ENCODE data around the gene CES5A. TPM values are rescaled to one million over a fixed set of nuclear protein-coding genes. Genes with fewer than 3 reads are reported as not detected.
A peak's percentile ranks its signal among the peaks of the same experiment; 100 is the strongest.

CES5A gene
- polyA plus RNA-seq, 3 donors: not detected

DNA sequence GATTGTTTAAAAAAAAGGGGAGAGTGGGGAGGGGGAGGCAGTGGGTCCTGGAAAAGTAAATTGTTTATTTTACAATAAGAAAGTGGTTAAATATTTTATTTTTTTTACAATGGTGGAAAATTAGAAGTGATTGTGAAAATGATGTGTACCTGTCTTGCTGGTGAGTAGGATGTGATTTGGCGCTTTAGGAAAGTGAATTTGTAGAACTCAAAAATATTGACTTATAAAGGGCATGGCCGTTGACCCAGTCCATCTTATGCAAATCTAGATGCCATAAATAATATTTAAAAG, 32.1 kb downstream of the CES5A start:
- Mint-ChIP-seq H3K36me3 (no peaks in the 10 kb centered on the region), H3K9me3 (no peaks in the 10 kb centered on the region), H3K4me3 (no peak overlapping the region), H3K27ac (no peak overlapping the region), H3K27me3 (ENCODE audit: low read depth in 3 of 3) (peaks cover 13 to 19% (median 14%) of the 10 kb centered on the region in 3 donors), H3K4me1 (peaks cover 35% of the 10 kb centered on the region)
- Histone ChIP-seq H3K4me1 (ENCODE audit: control insufficient read depth in 1 of 2, insufficient read depth in 2 of 2, low read length in 2 of 2) (peaks cover 19 to 42% of the 10 kb centered on the region in 2 donors), H4K20me1 (ENCODE audit: insufficient read depth, low read length) (no peaks in the 10 kb centered on the region), H3K27me3 (ENCODE audit: control insufficient read depth in 2 of 2, insufficient read depth in 2 of 2, low read length in 2 of 2) (no peaks in the 10 kb centered on the region), H3K4me3 (replicated peaks in 1 of 3; ENCODE audit: low read depth in 2 of 3, low read length in 3 of 3) (no peak overlapping the region), H3K27ac (ENCODE audit: low read depth in 1 of 2, low read length in 2 of 2) (no peak overlapping the region), H3K4me2 (replicated peaks; ENCODE audit: extremely low read depth, low read length, poor library complexity, severe bottlenecking) (no peak overlapping the region), H2AFZ (ENCODE audit: insufficient read depth, low read depth, low read length, poor library complexity, severe bottlenecking) (no peak overlapping the region), H3K36me3 (replicated peaks in 1 of 2; ENCODE audit: control insufficient read depth in 1 of 2, insufficient read depth in 2 of 2, low read length in 2 of 2) (no peaks in the 10 kb centered on the region), H3K9me3 (replicated peaks in 1 of 2; ENCODE audit: control insufficient read depth in 1 of 2, insufficient read depth in 1 of 2, low read length in 2 of 2) (no peaks in the 10 kb centered on the region), H3K79me2 (ENCODE audit: insufficient read depth, low read length) (no peaks in the 10 kb centered on the region), H3K9ac (ENCODE audit: insufficient read depth, low read length, poor library complexity, severe bottlenecking) (no peak overlapping the region)
- TF ChIP-seq, protein P1, sequence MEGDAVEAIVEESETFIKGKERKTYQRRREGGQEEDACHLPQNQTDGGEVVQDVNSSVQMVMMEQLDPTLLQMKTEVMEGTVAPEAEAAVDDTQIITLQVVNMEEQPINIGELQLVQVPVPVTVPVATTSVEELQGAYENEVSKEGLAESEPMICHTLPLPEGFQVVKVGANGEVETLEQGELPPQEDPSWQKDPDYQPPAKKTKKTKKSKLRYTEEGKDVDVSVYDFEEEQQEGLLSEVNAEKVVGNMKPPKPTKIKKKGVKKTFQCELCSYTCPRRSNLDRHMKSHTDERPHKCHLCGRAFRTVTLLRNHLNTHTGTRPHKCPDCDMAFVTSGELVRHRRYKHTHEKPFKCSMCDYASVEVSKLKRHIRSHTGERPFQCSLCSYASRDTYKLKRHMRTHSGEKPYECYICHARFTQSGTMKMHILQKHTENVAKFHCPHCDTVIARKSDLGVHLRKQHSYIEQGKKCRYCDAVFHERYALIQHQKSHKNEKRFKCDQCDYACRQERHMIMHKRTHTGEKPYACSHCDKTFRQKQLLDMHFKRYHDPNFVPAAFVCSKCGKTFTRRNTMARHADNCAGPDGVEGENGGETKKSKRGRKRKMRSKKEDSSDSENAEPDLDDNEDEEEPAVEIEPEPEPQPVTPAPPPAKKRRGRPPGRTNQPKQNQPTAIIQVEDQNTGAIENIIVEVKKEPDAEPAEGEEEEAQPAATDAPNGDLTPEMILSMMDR (IDR thresholded peaks at IDR 0.05): peak; percentile 50
- intact Hi-C loops (cut with micrococcal nuclease): loop anchor here (2.0 to 5.0 kb wide), 2 partner anchors 130 to 376 kb away; no protein-coding TSS in a partner anchor
- no peak for DNase-seq
- 100% methylated on average over 1 of the region's 2 CpGs for whole genome bisulfite sequencing (ENCODE audit: insufficient coverage)

DNA sequence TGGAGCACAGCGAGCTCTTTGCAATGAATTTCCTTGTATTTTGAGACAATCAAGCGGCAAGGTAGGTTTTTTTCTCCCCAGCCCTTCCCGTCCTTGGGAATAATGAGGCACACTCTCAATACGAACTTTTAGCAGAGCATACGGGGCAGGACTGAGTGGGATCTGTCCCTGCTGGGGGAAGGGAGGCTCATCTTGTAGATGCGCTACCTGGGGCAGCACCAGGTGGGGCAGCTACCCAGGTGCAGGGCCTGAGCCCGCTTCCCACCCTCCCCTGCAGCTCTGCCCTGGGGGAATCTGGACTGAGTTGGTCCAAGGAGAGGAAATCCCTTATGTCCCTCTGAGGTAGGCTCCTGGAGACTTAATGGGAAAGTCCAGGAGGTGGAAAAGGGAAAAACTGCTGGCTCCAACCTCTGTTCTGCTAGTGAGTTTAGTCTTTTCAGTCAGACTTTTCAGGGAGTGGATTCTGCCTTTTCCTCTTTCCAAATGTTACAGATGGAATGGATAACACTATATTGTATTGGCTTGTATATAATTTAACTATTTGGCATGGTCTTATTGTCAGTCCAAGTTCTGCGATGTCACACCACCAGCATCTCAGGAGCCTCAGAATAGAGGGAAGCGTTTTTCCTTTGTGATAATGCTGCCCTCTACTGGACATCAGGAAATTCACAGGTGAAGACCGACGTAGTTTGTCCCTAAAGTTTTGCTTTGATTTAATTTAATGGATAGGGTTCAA, 32.6 kb downstream of the CES5A start:
- H3K9ac ChIP-seq (ENCODE audit: insufficient read depth, low read length, poor library complexity, severe bottlenecking): no peak overlapping the region
- peak; percentile 45 to 65 (median 56) for DNase-seq
- no peaks in the 10 kb centered on the region for H3K36me3 ChIP-seq (replicated peaks in 1 of 2; ENCODE audit: control insufficient read depth in 1 of 2, insufficient read depth in 2 of 2, low read length in 2 of 2)
- Mint-ChIP-seq H3K27me3 (ENCODE audit: low read depth in 3 of 3) (peaks cover 13 to 20% (median 14%) of the 10 kb centered on the region in 3 donors), H3K4me3 (no peak overlapping the region), H3K4me1 (peaks cover 40% of the 10 kb centered on the region), H3K36me3 (no peaks in the 10 kb centered on the region), H3K9me3 (no peaks in the 10 kb centered on the region), H3K27ac (peak overlapping the region in 1 of 7 donors; percentile 43)
- WGBS (ENCODE audit: insufficient coverage): 64% methylated on average over 6 of the region's 11 CpGs
- H3K4me1 ChIP-seq (ENCODE audit: control insufficient read depth in 1 of 2, insufficient read depth in 2 of 2, low read length in 2 of 2): peaks cover 21 to 47% of the 10 kb centered on the region in 2 donors
- H3K27me3 ChIP-seq (ENCODE audit: control insufficient read depth in 2 of 2, insufficient read depth in 2 of 2, low read length in 2 of 2): no peaks in the 10 kb centered on the region
- no peaks in the 10 kb centered on the region for H3K79me2 ChIP-seq (ENCODE audit: insufficient read depth, low read length)
- H3K4me2 ChIP-seq (replicated peaks; ENCODE audit: extremely low read depth, low read length, poor library complexity, severe bottlenecking): no peak overlapping the region
- H3K9me3 ChIP-seq (replicated peaks in 1 of 2; ENCODE audit: control insufficient read depth in 1 of 2, insufficient read depth in 1 of 2, low read length in 2 of 2): no peaks in the 10 kb centered on the region
- intact Hi-C loops (cut with micrococcal nuclease): loop anchor here (2.0 to 5.0 kb wide), 2 partner anchors 130 to 375 kb away; no protein-coding TSS in a partner anchor
- no peak overlapping the region for H3K4me3 ChIP-seq (replicated peaks in 1 of 3; ENCODE audit: low read depth in 2 of 3, low read length in 3 of 3)
- TF ChIP-seq, protein P1 (IDR thresholded peaks at IDR 0.05): peak; percentile 80
- H3K27ac ChIP-seq (ENCODE audit: low read depth in 1 of 2, low read length in 2 of 2): no peak overlapping the region
- no peaks in the 10 kb centered on the region for H4K20me1 ChIP-seq (ENCODE audit: insufficient read depth, low read length)
- no peak overlapping the region for H2AFZ ChIP-seq (ENCODE audit: insufficient read depth, low read depth, low read length, poor library complexity, severe bottlenecking)
